D341Med (cell line): Measurements from ENCODE around the gene PITPNM2.
A peak's percentile ranks its signal among the peaks of the same experiment; 100 is the strongest.

Experiments used
- DNase-seq: peaks from one replicate; pipeline ENCODE4 v3.0.0; 2012; ENCODE audit warnings: low spot score

PITPNM2 gene

GRCh38 chr12:123150744-123151456, at the start of gene PITPNM2:
PITPNM2 (minus strand) TSS chr12:123151090; CDS start chr12:123034590, 116,500 bp downstream.
- peak; percentile 88 for DNase-seq

- no peak for DNase-seq
Measured at GRCh38 chr12:123200414-123200813, 49.5 kb upstream of the PITPNM2 start.

DNA sequence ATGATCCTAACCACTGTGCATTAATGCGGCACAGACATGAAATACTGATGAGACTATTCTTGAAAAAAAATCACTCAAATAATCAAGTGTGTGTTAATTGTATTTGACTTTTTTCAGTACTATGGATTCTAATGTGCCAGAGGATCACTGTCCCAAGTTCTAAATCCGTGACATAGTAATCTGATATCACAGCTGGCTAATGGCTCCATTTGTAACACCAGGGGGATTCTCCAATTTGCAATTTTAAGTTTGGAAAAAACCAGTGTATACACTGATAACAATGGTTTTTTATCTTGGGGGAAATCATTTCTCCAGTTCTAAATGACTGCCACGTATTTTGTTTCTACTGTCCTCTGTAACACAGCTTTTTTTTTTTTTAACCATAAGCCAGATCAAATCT, 49.0 kb upstream of the PITPNM2 start:
- no peak for DNase-seq

DNA sequence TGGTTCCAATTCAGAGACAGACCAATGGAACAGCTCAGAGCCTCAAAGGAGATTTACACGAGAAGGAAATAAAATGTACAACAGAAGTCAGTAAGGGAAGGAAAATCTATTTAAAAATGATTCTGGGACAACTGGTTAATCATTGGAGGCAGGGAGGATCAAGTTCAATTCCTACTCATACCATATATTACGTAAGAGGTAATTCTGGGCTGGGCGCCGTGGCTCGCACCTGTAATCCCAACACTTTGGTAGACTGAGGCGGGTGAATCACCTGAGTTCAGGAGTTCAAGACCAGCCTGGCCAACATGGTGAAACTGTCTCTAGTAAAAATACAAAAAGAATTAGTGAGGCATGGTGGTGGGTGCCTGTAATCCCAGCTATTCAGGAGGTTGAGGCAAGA, 36.7 kb upstream of the PITPNM2 start:
- DNase-seq: no peak

GRCh38 chr12:123180171-123180570, 29.3 kb upstream of the PITPNM2 start:
- no peak for DNase-seq

DNA sequence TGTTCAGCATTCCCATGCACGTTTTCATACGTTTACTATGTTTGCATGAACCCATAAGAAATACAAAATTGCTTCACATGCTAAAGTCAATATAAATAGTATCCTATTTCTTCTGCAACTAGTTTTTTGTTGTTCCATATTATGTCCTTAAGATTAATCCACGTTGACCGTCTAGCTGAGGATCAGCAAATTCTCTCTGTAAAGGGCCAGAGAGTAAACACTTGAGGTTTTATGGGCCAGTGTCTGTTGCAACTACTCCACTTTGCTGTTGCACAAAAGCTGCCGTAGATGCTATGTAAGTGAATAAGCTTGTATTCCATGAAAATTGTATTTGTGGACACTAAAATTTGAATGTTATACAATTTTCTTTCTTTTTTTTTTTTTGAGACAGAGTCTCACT, 21.1 kb upstream of the PITPNM2 start:
- no peak for DNase-seq

- DNase-seq: no peak
Measured at GRCh38 chr12:123167329-123167728, 16.4 kb upstream of the PITPNM2 start.

GRCh38 chr12:123165537-123165936, 14.6 kb upstream of the PITPNM2 start:
- DNase-seq: no peak

- DNase-seq: no peak
Measured at GRCh38 chr12:123164710-123165261, 13.9 kb upstream of the PITPNM2 start.

DNA sequence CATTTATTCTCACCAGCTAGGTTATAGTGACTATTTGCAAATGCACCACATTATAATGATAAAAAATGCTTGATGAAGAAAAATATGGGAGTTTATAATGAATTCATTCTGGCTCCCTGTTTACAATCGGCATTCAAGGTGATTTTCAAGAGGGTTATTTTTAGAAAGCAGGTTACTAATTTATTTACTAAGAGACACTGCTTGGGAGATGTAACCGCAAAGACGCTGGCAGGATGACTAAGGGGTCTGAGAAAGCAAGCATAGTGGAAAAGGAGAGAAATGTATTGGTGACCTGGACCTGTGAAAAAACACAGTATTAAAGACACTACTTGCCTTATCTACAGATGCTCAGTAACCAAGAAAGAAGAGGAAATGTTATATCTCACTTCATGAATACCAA, 13.3 kb upstream of the PITPNM2 start:
- no peak for DNase-seq

DNA sequence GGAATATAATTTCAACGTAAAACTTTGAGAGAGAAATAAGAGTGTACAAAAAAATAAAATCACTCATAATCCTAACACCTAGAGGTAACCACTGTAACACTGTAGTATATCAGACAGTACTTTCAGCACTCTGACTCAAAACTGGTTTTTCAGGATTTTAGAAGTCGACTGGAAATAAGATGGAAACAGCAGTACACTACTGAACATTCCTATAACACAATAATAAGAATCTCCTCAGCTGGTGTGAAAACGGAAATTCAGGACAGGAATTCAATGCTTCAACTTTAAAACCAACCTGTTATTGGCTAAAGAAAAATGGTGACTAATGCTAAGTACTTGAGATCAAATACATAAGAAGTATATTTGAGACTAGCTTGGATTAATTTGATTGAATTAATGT, 12.3 kb upstream of the PITPNM2 start:
- no peak for DNase-seq

DNA sequence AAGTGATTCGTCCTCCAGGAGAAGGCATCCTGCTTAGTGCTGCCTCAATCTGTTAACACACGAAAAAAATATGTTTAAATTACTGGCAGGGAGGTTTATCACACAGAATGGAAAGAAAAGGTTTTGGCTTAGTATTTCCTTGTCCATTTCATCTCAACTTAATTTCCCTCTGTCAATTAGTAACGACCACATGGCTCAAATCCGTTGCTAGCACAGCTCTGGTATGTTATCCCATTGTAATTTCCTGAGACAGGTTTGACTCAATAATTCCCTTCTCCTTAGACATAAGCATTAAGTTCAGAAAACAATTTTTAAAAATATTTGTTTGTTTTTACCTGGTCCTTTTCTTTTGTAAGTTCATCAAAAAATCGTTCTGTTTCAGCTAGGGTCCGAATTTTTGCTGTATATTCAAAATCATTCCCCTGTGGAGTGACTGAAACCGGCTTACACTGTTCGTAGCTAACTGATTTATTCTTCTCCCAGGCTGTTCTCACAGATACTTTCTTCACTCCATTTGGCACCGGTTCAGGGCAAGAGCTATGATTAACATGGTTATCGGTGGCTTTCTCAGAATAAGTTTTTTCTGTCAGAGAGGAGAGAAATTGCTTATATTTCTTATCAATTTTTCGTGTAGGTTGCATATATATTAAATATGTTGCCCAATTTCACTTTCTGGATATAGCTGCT, 10.1 kb upstream of the PITPNM2 start:
- no peak for DNase-seq

GRCh38 chr12:123153906-123154305, 3.0 kb upstream of the PITPNM2 start:
- no peak for DNase-seq

- no peak for DNase-seq
Measured at GRCh38 chr12:123152833-123153232, 1.9 kb upstream of the PITPNM2 start.

- peak; percentile 86 for DNase-seq
Measured at GRCh38 chr12:123151457-123152454, 866 bp upstream of the PITPNM2 start.

GRCh38 chr12:123150275-123150743, 581 bp downstream of the PITPNM2 start:
- DNase-seq: no peak

GRCh38 chr12:123149501-123150274, 1.2 kb downstream of the PITPNM2 start:
- no peak for DNase-seq

DNA sequence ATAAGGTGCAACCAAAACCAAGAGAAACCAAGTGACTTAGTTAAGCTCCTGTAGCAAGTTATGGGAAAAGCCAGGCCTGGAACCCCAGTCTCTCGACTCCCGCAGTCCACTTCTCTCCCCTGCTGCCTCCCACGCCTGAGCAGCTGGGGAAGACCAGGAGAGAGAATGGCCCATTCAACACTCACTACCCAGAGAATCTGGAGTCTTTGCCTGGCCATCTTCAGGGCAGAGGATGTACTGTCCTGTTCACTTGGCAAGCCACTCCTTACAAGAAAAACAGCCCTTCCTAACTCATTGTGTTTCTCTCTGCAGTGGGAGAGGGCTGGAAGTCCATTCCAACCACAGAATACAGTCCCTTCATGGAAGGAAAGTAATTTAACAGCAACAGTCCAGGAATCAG, 1.8 kb downstream of the PITPNM2 start:
- DNase-seq: no peak

- DNase-seq: no peak
Measured at GRCh38 chr12:123148655-123149054, 2.2 kb downstream of the PITPNM2 start.

DNA sequence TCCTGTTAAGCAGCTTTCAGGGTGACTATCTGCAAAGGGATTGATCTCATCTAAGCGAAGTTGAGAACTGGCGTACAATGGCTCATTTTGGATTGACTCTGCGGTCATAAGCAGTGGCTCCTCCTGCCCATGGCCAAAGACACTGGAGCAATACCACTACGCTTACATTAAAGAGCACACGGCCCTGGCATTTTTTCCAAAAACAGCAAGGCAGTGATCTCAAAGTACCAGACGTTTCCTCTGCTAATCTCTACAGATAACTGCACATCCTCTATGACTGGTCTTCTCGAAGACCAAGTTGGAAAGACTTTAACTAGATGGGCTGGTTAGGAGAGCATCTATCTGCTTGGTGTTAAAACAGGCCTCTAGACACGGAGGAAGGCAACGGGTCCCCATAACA, 2.7 kb downstream of the PITPNM2 start:
- DNase-seq: no peak

DNA sequence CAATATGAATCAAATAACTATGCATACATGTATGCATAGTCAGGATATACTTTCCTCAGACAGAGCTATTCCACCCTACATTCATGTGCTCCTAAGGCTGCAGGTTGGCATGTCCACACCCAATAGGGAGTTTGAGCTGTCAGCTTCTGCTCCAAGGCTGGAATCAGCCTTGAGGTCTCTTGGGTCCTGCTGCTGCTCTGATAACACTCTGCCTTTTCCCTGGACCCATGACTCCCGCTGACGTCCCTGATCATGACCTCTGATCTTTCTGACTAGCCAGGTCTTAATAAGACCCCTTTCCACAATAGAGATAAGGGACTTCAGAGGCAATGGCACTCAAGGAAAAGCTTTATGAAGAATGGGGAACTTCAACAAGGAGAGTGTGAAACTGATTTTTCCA, 5.7 kb downstream of the PITPNM2 start:
- DNase-seq: no peak
